PC-9 (cell line): ENCODE data around the gene CER1. TPM values are rescaled to one million over a fixed set of nuclear protein-coding genes. Genes with fewer than 3 reads are reported as not detected.

Experiments used
- BruUV-seq: library from RNA; stranded (reverse); fragments of 400-500 nt; replicated peaks from 2 replicates; lab custom pipeline; 2021; lab: Mats Ljungman, UMichigan
- CTCF ChIA-PET: fragments of 300-600 bp; sonication (Branson Sonifier 250); formaldehyde crosslinking; loops from one replicate; lab custom pipeline; 2022; ENCODE audit warnings: antibody characterized with exemption; lab: Charles Lee
- POLR2A ChIA-PET: fragments of 300-600 bp; sonication (Branson Sonifier 250); formaldehyde crosslinking; loops from one replicate; lab custom pipeline; 2022; ENCODE audit warnings: antibody characterized with exemption; ENCODE audit not compliant: unreplicated experiment; lab: Charles Lee
- DNase-seq, 2 experiments: peaks; one replicate each; pipeline versions ENCODE4 v3.0.0 to v3.0.0-alpha.2; 2015 to 2022; ENCODE audit warnings: mixed read lengths in 1 of 2
- H2AFZ ChIP-seq: fragments of 200-600 bp; sonication (generic); 2 replicates; pipeline ENCODE4 v1.8.1; 2017; ENCODE audit warnings: antibody characterized with exemption
- H3F3A ChIP-seq: fragments of 200-600 bp; sonication (generic); 2 replicates; pipeline ENCODE4 v1.8.1; 2017; ENCODE audit warnings: antibody characterized with exemption, mild to moderate bottlenecking, low read depth; ENCODE audit not compliant: insufficient read depth
- H3K27ac ChIP-seq: fragments of 200-600 bp; sonication (generic); 2 replicates; pipeline ENCODE4 v1.6.1; 2016; ENCODE audit warnings: mixed run types
- H3K27me3 ChIP-seq: fragments of 200-600 bp; sonication (generic); 2 replicates; pipeline ENCODE4 v1.6.1; 2016; ENCODE audit warnings: low read depth, mixed run types; ENCODE audit not compliant: insufficient read depth
- H3K36me3 ChIP-seq: fragments of 200-600 bp; sonication (generic); 2 replicates; pipeline ENCODE4 v1.6.1; 2016; ENCODE audit warnings: low read depth, mixed run types
- H3K4me1 ChIP-seq: fragments of 200-600 bp; sonication (generic); replicated peaks from 2 replicates; pipeline ENCODE4 v1.6.1; 2016; ENCODE audit warnings: mixed run types; ENCODE audit not compliant: insufficient read depth
- H3K4me2 ChIP-seq: fragments of 200-600 bp; sonication (generic); 2 replicates; pipeline ENCODE4 v1.6.1; 2017; ENCODE audit warnings: mixed run types
- H3K4me3 ChIP-seq: fragments of 200-600 bp; sonication (generic); 2 replicates; pipeline ENCODE4 v1.6.1; 2016; ENCODE audit warnings: mixed run types
- H3K79me2 ChIP-seq: fragments of 200-600 bp; sonication (generic); 2 replicates; pipeline ENCODE4 v1.6.1; 2017; ENCODE audit warnings: low read depth, mixed run types
- H3K9me2 ChIP-seq: fragments of 200-600 bp; sonication (generic); 2 replicates; pipeline ENCODE4 v1.8.1; 2017; ENCODE audit warnings: mild to moderate bottlenecking; ENCODE audit not compliant: insufficient read depth
- H3K9me3 ChIP-seq: fragments of 200-600 bp; sonication (generic); 2 replicates; pipeline ENCODE4 v1.8.1; 2016; ENCODE audit warnings: low read depth; ENCODE audit not compliant: insufficient read depth
- H4K20me1 ChIP-seq: fragments of 200-600 bp; sonication (generic); 2 replicates; pipeline ENCODE4 v1.8.1; 2017; ENCODE audit not compliant: insufficient read depth
- EZH2 ChIP-seq: fragments of 200-600 bp; sonication (generic); IDR thresholded peaks from 2 replicates; pipeline ENCODE4 v1.8.0; 2017; ENCODE audit warnings: antibody characterized with exemption, low read depth
- intact Hi-C: fragments of 100-400 bp; cut with micrococcal nuclease; formaldehyde crosslinking; loops from one replicate; pipeline ENCODE4 v1.10.0; 2022; ENCODE audit not compliant: unreplicated experiment
- total RNA-seq: library from RNA; stranded (reverse); gene quantifications from 2 replicates; pipeline ENCODE4 v1.2.3, GENCODE V29; 2021
- TF ChIP-seq, protein P1 (sequence below): fragments of 200-600 bp; sonication (generic); conservative IDR thresholded peaks from 2 replicates; pipeline ENCODE4 v1.6.1; 2017; ENCODE audit warnings: mixed run types, antibody characterized with exemption, mild to moderate bottlenecking, moderate library complexity

Gene CER1
- total RNA-seq, 1 experiment from 2014 or later = not detected

GRCh38 chr9:14768405-14769229, 46.1 kb upstream of the CER1 start:
- no peaks in the 10 kb centered on the region for H3K9me2 ChIP-seq
- ChIA-PET POLR2A (interaction anchor here (0.7 kb wide), 1 partner anchor 1096 kb away, joined by 3 read pairs; no protein-coding TSS in a partner anchor), CTCF (interaction anchor here (0.5 to 1.4 kb wide), 3 partner anchors 107 to 1895 kb away, joined by 3 to 7 read pairs (median 4); no protein-coding TSS in a partner anchor)
- no peaks in the 10 kb centered on the region for H3K36me3 ChIP-seq
- H3K27ac ChIP-seq = no peak overlapping the region
- no peaks in the 10 kb centered on the region for H3K27me3 ChIP-seq
- H3K4me1 ChIP-seq = peaks cover 6% of the 10 kb centered on the region; the same call in 1 of the 2 replicates
- H3K9me3 ChIP-seq = no peaks in the 10 kb centered on the region
- no peaks in the 10 kb centered on the region for H3K79me2 ChIP-seq
- intact Hi-C loops = loop anchor here (1.0 to 5.0 kb wide), 4 partner anchors 152 to 1736 kb away; no protein-coding TSS in a partner anchor
- no TSS peak for BruUV-seq
- H3K4me3 ChIP-seq = no peak overlapping the region
- H4K20me1 ChIP-seq = no peaks in the 10 kb centered on the region
- TF ChIP-seq, protein P1, sequence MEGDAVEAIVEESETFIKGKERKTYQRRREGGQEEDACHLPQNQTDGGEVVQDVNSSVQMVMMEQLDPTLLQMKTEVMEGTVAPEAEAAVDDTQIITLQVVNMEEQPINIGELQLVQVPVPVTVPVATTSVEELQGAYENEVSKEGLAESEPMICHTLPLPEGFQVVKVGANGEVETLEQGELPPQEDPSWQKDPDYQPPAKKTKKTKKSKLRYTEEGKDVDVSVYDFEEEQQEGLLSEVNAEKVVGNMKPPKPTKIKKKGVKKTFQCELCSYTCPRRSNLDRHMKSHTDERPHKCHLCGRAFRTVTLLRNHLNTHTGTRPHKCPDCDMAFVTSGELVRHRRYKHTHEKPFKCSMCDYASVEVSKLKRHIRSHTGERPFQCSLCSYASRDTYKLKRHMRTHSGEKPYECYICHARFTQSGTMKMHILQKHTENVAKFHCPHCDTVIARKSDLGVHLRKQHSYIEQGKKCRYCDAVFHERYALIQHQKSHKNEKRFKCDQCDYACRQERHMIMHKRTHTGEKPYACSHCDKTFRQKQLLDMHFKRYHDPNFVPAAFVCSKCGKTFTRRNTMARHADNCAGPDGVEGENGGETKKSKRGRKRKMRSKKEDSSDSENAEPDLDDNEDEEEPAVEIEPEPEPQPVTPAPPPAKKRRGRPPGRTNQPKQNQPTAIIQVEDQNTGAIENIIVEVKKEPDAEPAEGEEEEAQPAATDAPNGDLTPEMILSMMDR = peak; percentile 83
- TF ChIP-seq EZH2 = no peak
- H2AFZ ChIP-seq = peak overlapping the region; percentile 71; the same call in 1 of the 2 replicates
- no peaks in the 10 kb centered on the region for H3F3A ChIP-seq
- DNase-seq = peak in 1 of 2 experiments; percentile 2
- peak overlapping the region; percentile 59 for H3K4me2 ChIP-seq

DNA sequence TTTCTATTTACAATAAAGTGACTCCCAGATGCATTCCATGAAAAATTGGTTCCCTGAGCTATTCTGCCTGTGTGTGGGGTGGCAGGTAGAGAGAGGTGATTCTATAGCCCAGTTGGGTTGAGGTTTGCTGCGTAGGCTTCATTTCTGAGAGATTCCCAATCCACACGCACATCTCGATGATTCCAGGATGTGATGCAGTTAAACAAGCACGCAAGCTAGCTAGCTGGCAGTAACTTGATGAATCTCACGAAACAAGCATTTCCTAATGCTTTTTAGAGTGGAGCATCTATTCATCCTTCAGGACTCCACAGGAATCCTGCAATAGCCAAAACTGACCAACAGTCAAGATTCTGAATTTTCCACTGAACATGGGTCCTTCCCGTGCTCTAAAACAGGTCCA, 43.8 kb upstream of the CER1 start:
- Histone ChIP-seq H3K4me1 (peaks cover 6% of the 10 kb centered on the region; the same call in 1 of the 2 replicates), H3K36me3 (no peaks in the 10 kb centered on the region), H3K9me3 (no peaks in the 10 kb centered on the region), H2AFZ (no peak overlapping the region), H4K20me1 (no peaks in the 10 kb centered on the region), H3K27ac (no peak overlapping the region), H3K79me2 (no peaks in the 10 kb centered on the region), H3K27me3 (no peaks in the 10 kb centered on the region), H3K9me2 (no peaks in the 10 kb centered on the region), H3F3A (no peaks in the 10 kb centered on the region), H3K4me3 (no peak overlapping the region), H3K4me2 (no peak overlapping the region)
- ChIA-PET POLR2A (no interaction called here), CTCF (no interaction called here)
- no peak for TF ChIP-seq EZH2
- TF ChIP-seq, protein P1 = no peak
- intact Hi-C loops = loop anchor here (5.0 kb wide), 1 partner anchor 1734 kb away; no protein-coding TSS in a partner anchor
- no peak for DNase-seq
- no TSS peak for BruUV-seq

- H3K4me3 ChIP-seq = no peak overlapping the region
- no peaks in the 10 kb centered on the region for H3K9me3 ChIP-seq
- intact Hi-C loops = no loop called here
- no peaks in the 10 kb centered on the region for H3K4me1 ChIP-seq
- H3K27ac ChIP-seq = no peak overlapping the region
- no TSS peak for BruUV-seq
- CTCF ChIA-PET = no interaction called here
- no peaks in the 10 kb centered on the region for H3K27me3 ChIP-seq
- no peak for DNase-seq
- no peak overlapping the region for H3K4me2 ChIP-seq
- no peak overlapping the region for H2AFZ ChIP-seq
- H3K9me2 ChIP-seq = no peaks in the 10 kb centered on the region
- no peaks in the 10 kb centered on the region for H3K79me2 ChIP-seq
- POLR2A ChIA-PET = no interaction called here
- no peaks in the 10 kb centered on the region for H3F3A ChIP-seq
- no peaks in the 10 kb centered on the region for H3K36me3 ChIP-seq
- H4K20me1 ChIP-seq = no peaks in the 10 kb centered on the region
- TF ChIP-seq, protein P1 = no peak
- no peak for TF ChIP-seq EZH2
Measured at GRCh38 chr9:14761584-14761983, 39.1 kb upstream of the CER1 start.
